PC-3 (cell line): ENCODE results near the gene STARD9. TPM values are rescaled to one million over a fixed set of nuclear protein-coding genes. Genes with fewer than 3 reads are reported as not detected.

Experiments
- ATAC-seq: fragments of 200-7000 bp; cut with Tn5 transposase; 2 replicates; pipeline ENCODE4 v1.9.1; 2020; ENCODE audit warnings: mild to moderate bottlenecking, moderate library complexity
- BruUV-seq: library from RNA; stranded (reverse); fragments of 400-500 nt; replicated peaks from 2 replicates; lab custom pipeline; 2021; lab: Mats Ljungman, UMichigan
- CTCF ChIA-PET: fragments of 300-600 bp; sonication (Branson Sonifier 250); formaldehyde crosslinking; loops from one replicate; lab custom pipeline; 2022; ENCODE audit warnings: antibody characterized with exemption; lab: Charles Lee
- POLR2A ChIA-PET: fragments of 300-600 bp; sonication (Branson Sonifier 250); formaldehyde crosslinking; loops from one replicate; lab custom pipeline; 2022; ENCODE audit warnings: antibody characterized with exemption; ENCODE audit not compliant: unreplicated experiment; lab: Charles Lee
- DNase-seq: peaks from one replicate; pipeline ENCODE4 v3.0.0-alpha.2; 2015
- H2AFZ ChIP-seq: fragments of 300-600 bp; sonication (generic); 2 replicates; pipeline ENCODE4 v1.6.0; 2016; ENCODE audit warnings: antibody characterized with exemption, low read length
- H3F3A ChIP-seq: fragments of 300-600 bp; sonication (generic); one replicate; pipeline ENCODE4 v1.6.0; 2017; ENCODE audit warnings: antibody characterized with exemption, low read length, control low read depth, mild to moderate bottlenecking; ENCODE audit not compliant: unreplicated experiment
- H3K27ac ChIP-seq: fragments of 300-600 bp; sonication (generic); 2 replicates; pipeline ENCODE4 v1.5.1; 2016; ENCODE audit warnings: mild to moderate bottlenecking, low read length
- H3K27me3 ChIP-seq: fragments of 300-600 bp; sonication (generic); 2 replicates; pipeline ENCODE4 v1.6.1; 2016; ENCODE audit warnings: low read length, mixed read lengths
- H3K36me3 ChIP-seq: fragments of 300-600 bp; sonication (generic); 2 replicates; pipeline ENCODE4 v1.6.1; 2016; ENCODE audit warnings: low read depth, mixed run types, low read length, mixed read lengths
- H3K4me1 ChIP-seq: fragments of 300-600 bp; sonication (generic); 2 replicates; pipeline ENCODE4 v1.5.1; 2016; ENCODE audit warnings: low read length; ENCODE audit not compliant: insufficient read depth
- H3K4me2 ChIP-seq: fragments of 300-600 bp; sonication (generic); 2 replicates; pipeline ENCODE4 v1.6.0; 2016; ENCODE audit warnings: low read length
- H3K4me3 ChIP-seq: fragments of 300-600 bp; sonication (generic); 2 replicates; pipeline ENCODE4 v1.5.1; 2016; ENCODE audit warnings: mild to moderate bottlenecking, low read length, mixed read lengths
- H3K79me2 ChIP-seq: fragments of 300-600 bp; sonication (generic); 2 replicates; pipeline ENCODE4 v1.6.1; 2017; ENCODE audit warnings: low read length, mixed read lengths
- H3K9ac ChIP-seq: fragments of 300-600 bp; sonication (generic); 2 replicates; pipeline ENCODE4 v1.6.0; 2016; ENCODE audit warnings: mild to moderate bottlenecking, low read length
- H3K9me2 ChIP-seq: fragments of 300-600 bp; sonication (generic); replicated peaks from 2 replicates; pipeline ENCODE4 v1.6.1; 2016; ENCODE audit warnings: mixed run types, low read length, mixed read lengths
- H3K9me3 ChIP-seq: fragments of 300-600 bp; sonication (generic); 2 replicates; pipeline ENCODE4 v1.6.1; 2016; ENCODE audit warnings: low read length, mixed read lengths
- H4K20me1 ChIP-seq: fragments of 300-600 bp; sonication (generic); 2 replicates; pipeline ENCODE4 v1.6.1; 2016; ENCODE audit warnings: low read length, mixed read lengths
- CTCF ChIP-seq: fragments of 300-600 bp; sonication (generic); conservative IDR thresholded peaks from 2 replicates; pipeline ENCODE4 v1.5.1; 2017; ENCODE audit warnings: antibody characterized with exemption, low read depth, mild to moderate bottlenecking, low read length
- EZH2 ChIP-seq: fragments of 300-600 bp; sonication (generic); IDR thresholded peaks from one replicate; pipeline ENCODE4 v1.6.1; 2017; ENCODE audit warnings: antibody characterized with exemption, mild to moderate bottlenecking, low read length; ENCODE audit not compliant: unreplicated experiment
- EZH2phosphoT487 ChIP-seq: fragments of 300-600 bp; sonication (generic); IDR thresholded peaks from 2 replicates; pipeline ENCODE4 v1.6.1; 2018; ENCODE audit warnings: mild to moderate bottlenecking, antibody characterized with exemption, low read length, borderline replicate concordance
- intact Hi-C: fragments of 100-400 bp; cut with micrococcal nuclease; formaldehyde crosslinking; loops from 2 replicates; pipeline ENCODE4 v1.9.0; 2023
- total RNA-seq: library from RNA; depleted of rRNA; stranded (reverse); fragments of >200 nt; gene quantifications from 2 replicates; pipeline ENCODE4 v1.2.3, GENCODE V29; 2014

The STARD9 gene
- total RNA-seq, 1 experiment from 2014 or later = 5.0 TPM

GRCh38 chr15:42711746-42712145 is 136.3 kb downstream of the STARD9 start:
- ChIA-PET POLR2A (no interaction called here), CTCF (no interaction called here)
- DNase-seq = no peak
- Histone ChIP-seq H3K36me3 (no peaks in the 10 kb centered on the region), H2AFZ (no peak overlapping the region), H3K9me2 (no peaks in the 10 kb centered on the region), H3K9me3 (no peaks in the 10 kb centered on the region), H4K20me1 (no peaks in the 10 kb centered on the region), H3K27ac (no peak overlapping the region), H3K4me2 (no peak overlapping the region), H3K4me3 (no peak overlapping the region), H3K9ac (no peak overlapping the region), H3F3A (no peaks in the 10 kb centered on the region), H3K4me1 (peaks cover 19% of the 10 kb centered on the region), H3K27me3 (no peaks in the 10 kb centered on the region), H3K79me2 (no peaks in the 10 kb centered on the region)
- TF ChIP-seq EZH2 (no peak), EZH2phosphoT487 (no peak), CTCF (no peak)
- no peak for ATAC-seq
- no TSS peak for BruUV-seq
- intact Hi-C loops = no loop called here

GRCh38 chr15:42712584-42712983 is 137.2 kb downstream of the STARD9 start:
- CTCF ChIA-PET = no interaction called here
- no peaks in the 10 kb centered on the region for H3K9me3 ChIP-seq
- intact Hi-C loops = no loop called here
- no peaks in the 10 kb centered on the region for H3K36me3 ChIP-seq
- no peak for DNase-seq
- BruUV-seq = no TSS peak
- no peak overlapping the region for H2AFZ ChIP-seq
- TF ChIP-seq EZH2phosphoT487 = no peak
- TF ChIP-seq CTCF = no peak
- no peak overlapping the region for H3K4me2 ChIP-seq
- no peaks in the 10 kb centered on the region for H3K9me2 ChIP-seq
- ATAC-seq = no peak
- no peak overlapping the region for H3K9ac ChIP-seq
- no peaks in the 10 kb centered on the region for H3F3A ChIP-seq
- H3K27ac ChIP-seq = no peak overlapping the region
- POLR2A ChIA-PET = no interaction called here
- no peak overlapping the region for H3K4me3 ChIP-seq
- no peaks in the 10 kb centered on the region for H4K20me1 ChIP-seq
- H3K27me3 ChIP-seq = no peaks in the 10 kb centered on the region
- no peaks in the 10 kb centered on the region for H3K79me2 ChIP-seq
- H3K4me1 ChIP-seq = peaks cover 10% of the 10 kb centered on the region

GRCh38 chr15:42716125-42716524 is 140.7 kb downstream of the STARD9 start:
- intact Hi-C loops = no loop called here
- Histone ChIP-seq H3K79me2 (no peaks in the 10 kb centered on the region), H2AFZ (no peak overlapping the region), H3K4me2 (no peak overlapping the region), H3K27ac (no peak overlapping the region), H3K27me3 (no peaks in the 10 kb centered on the region), H3K9ac (no peak overlapping the region), H3K4me1 (peaks cover 4% of the 10 kb centered on the region; the same call in 1 of the 2 replicates), H4K20me1 (no peaks in the 10 kb centered on the region), H3K9me2 (no peaks in the 10 kb centered on the region), H3K9me3 (no peaks in the 10 kb centered on the region), H3F3A (no peaks in the 10 kb centered on the region), H3K36me3 (peaks cover 14% of the 10 kb centered on the region; the same call in 1 of the 2 replicates), H3K4me3 (no peak overlapping the region)
- BruUV-seq = no TSS peak
- TF ChIP-seq EZH2phosphoT487 = no peak
- no peak for TF ChIP-seq EZH2
- TF ChIP-seq CTCF = no peak
- ChIA-PET POLR2A (no interaction called here), CTCF (no interaction called here)
- ATAC-seq (no peak), DNase-seq (no peak)
